SK-N-MC (cell line): Measurements from ENCODE around the gene HSPA14.
"Not testable (repeated sequence)": the region's sequence is repeated elsewhere in the genome, so short reads cannot be mapped to it uniquely, and the experiment has no call there.

Experiments used
- DNase-seq: peaks from one replicate; pipeline ENCODE4 v3.0.0-alpha.2; 2011; ENCODE audit warnings: low read depth, low spot score
- H3K27ac ChIP-seq: fragments of 200-600 bp; sonication (generic); 2 replicates; pipeline ENCODE4 v1.5.1; 2016; ENCODE audit warnings: mixed run types
- H3K36me3 ChIP-seq: fragments of 200-600 bp; sonication (generic); 2 replicates; pipeline ENCODE4 v1.6.1; 2017; ENCODE audit warnings: antibody characterized with exemption, low read length, mixed read lengths; ENCODE audit not compliant: insufficient read depth
- H3K4me3 ChIP-seq: fragments of 200-600 bp; sonication (generic); 2 replicates; pipeline ENCODE4 v1.5.1; 2016
- H3K9ac ChIP-seq: fragments of 200-600 bp; sonication (generic); 2 replicates; pipeline ENCODE4 v1.8.0; 2017; ENCODE audit warnings: mixed run types, mixed read lengths; ENCODE audit not compliant: insufficient read length
- H3K9me3 ChIP-seq: fragments of 200-600 bp; sonication (generic); 2 replicates; pipeline ENCODE4 v1.6.1; 2017; ENCODE audit warnings: low read depth, mild to moderate bottlenecking, antibody characterized with exemption, low read length, moderate library complexity, mixed read lengths
- EZH2 ChIP-seq: fragments of 200-600 bp; sonication (generic); IDR thresholded peaks from one replicate; pipeline ENCODE4 v1.6.1; 2017; ENCODE audit warnings: antibody characterized with exemption
- FOXP2 ChIP-seq: optimal IDR thresholded peaks from 2 replicates; pipeline ENCODE3; 2011; ENCODE audit warnings: mild to moderate bottlenecking, moderate library complexity; ENCODE audit not compliant: insufficient read depth; ENCODE audit errors: extremely low read length, control extremely low read depth
- POLR2AphosphoS5 ChIP-seq: IDR thresholded peaks from 2 replicates; pipeline ENCODE4 v1.6.1; 2012; ENCODE audit warnings: mild to moderate bottlenecking, low read depth, low read length, borderline replicate concordance

The HSPA14 gene

GRCh38 chr10:14855453-14855852 is 17.3 kb downstream of the HSPA14 start:
- H3K27ac ChIP-seq = no peak overlapping the region
- no peak overlapping the region for H3K4me3 ChIP-seq
- no peaks in the 10 kb centered on the region for H3K9me3 ChIP-seq
- TF ChIP-seq EZH2 (no peak), FOXP2 (no peak), POLR2AphosphoS5 (no peak)
- DNase-seq = no peak
- H3K36me3 ChIP-seq = peaks cover 7% of the 10 kb centered on the region; the same call in 1 of the 2 replicates
- no peak overlapping the region for H3K9ac ChIP-seq

- H3K9me3 ChIP-seq = no peaks in the 10 kb centered on the region
- DNase-seq = no peak
- H3K4me3 ChIP-seq = no peak overlapping the region
- H3K9ac ChIP-seq = no peak overlapping the region
- H3K27ac ChIP-seq = no peak overlapping the region
- no peaks in the 10 kb centered on the region for H3K36me3 ChIP-seq
- TF ChIP-seq FOXP2 (no peak), POLR2AphosphoS5 (no peak), EZH2 (no peak)
Measured at GRCh38 chr10:14858338-14858960, 20.3 kb downstream of the HSPA14 start.

- Histone ChIP-seq H3K9ac (no peak overlapping the region), H3K27ac (no peak overlapping the region), H3K9me3 (no peaks in the 10 kb centered on the region), H3K4me3 (no peak overlapping the region), H3K36me3 (no peaks in the 10 kb centered on the region)
- TF ChIP-seq POLR2AphosphoS5 (no peak), FOXP2 (no peak), EZH2 (no peak)
- no peak for DNase-seq
Measured at GRCh38 chr10:14859043-14859442, 20.9 kb downstream of the HSPA14 start.

- Histone ChIP-seq H3K9me3 (no peaks in the 10 kb centered on the region), H3K36me3 (no peaks in the 10 kb centered on the region), H3K9ac (no peak overlapping the region), H3K27ac (no peak overlapping the region), H3K4me3 (no peak overlapping the region)
- TF ChIP-seq POLR2AphosphoS5 (no peak), FOXP2 (no peak), EZH2 (no peak)
- no peak for DNase-seq
Measured at GRCh38 chr10:14859775-14860174, 21.7 kb downstream of the HSPA14 start.

- TF ChIP-seq EZH2 = no peak
- no peak for TF ChIP-seq FOXP2
- TF ChIP-seq POLR2AphosphoS5 = no peak
Measured at GRCh38 chr10:14860791-14861190, 22.7 kb downstream of the HSPA14 start.

GRCh38 chr10:14864466-14864865 is 26.4 kb downstream of the HSPA14 start:
- not testable (repeated sequence) for H3K4me3 ChIP-seq, H3K9me3 ChIP-seq, H3K36me3 ChIP-seq, DNase-seq, H3K9ac ChIP-seq, H3K27ac ChIP-seq

More at GRCh38 chr10:14860791-14861190, 22.7 kb downstream of the HSPA14 start:
- Histone ChIP-seq H3K27ac (no peak overlapping the region), H3K4me3 (no peak overlapping the region), H3K9me3 (no peaks in the 10 kb centered on the region), H3K9ac (no peak overlapping the region), H3K36me3 (no peaks in the 10 kb centered on the region)
- DNase-seq = no peak

- H3K4me3 ChIP-seq, DNase-seq, H3K27ac ChIP-seq, H3K9ac ChIP-seq, H3K9me3 ChIP-seq, H3K36me3 ChIP-seq: not testable (repeated sequence)
Measured at GRCh38 chr10:14864871-14865270, 26.8 kb downstream of the HSPA14 start.

GRCh38 chr10:14873090-14873760 is 35.1 kb downstream of the HSPA14 start:
- Histone ChIP-seq H3K9me3 (no peaks in the 10 kb centered on the region), H3K9ac (no peak overlapping the region), H3K4me3 (no peak overlapping the region), H3K36me3 (peaks cover 5% of the 10 kb centered on the region; the same call in 1 of the 2 replicates), H3K27ac (no peak overlapping the region)
- no peak for DNase-seq
- no peak for TF ChIP-seq POLR2AphosphoS5

- H3K27ac ChIP-seq = no peak overlapping the region
- no peak overlapping the region for H3K4me3 ChIP-seq
- H3K9me3 ChIP-seq = no peaks in the 10 kb centered on the region
- TF ChIP-seq FOXP2 = no peak
- TF ChIP-seq POLR2AphosphoS5 = no peak
- no peak for TF ChIP-seq EZH2
- DNase-seq = no peak
- H3K36me3 ChIP-seq = 0 out of 2 replicates have a peak, but pooled peaks cover 5% of the 10 kb centered on the region
- no peak overlapping the region for H3K9ac ChIP-seq
Measured at GRCh38 chr10:14875941-14876340, 37.8 kb downstream of the HSPA14 start.
